Prostate gland (tissue), 2 donors: ENCODE data around the gene BNC2. TPM values are rescaled to one million over a fixed set of nuclear protein-coding genes. Genes with fewer than 3 reads are reported as not detected.

Source experiments
- DNase-seq: peaks from one replicate; pipeline ENCODE4 v3.0.0-alpha.2; 2019; ENCODE audit warnings: low spot score
- H3K27ac ChIP-seq, 2 donors: fragments of 200-600 bp; sonication (generic); 2 replicates each; pipeline ENCODE4 v1.5.1; 2017 to 2019
- H3K27me3 ChIP-seq: fragments of 200-600 bp; sonication (generic); replicated peaks from 2 replicates; pipeline ENCODE4 v1.5.1; 2019; ENCODE audit not compliant: insufficient read depth
- H3K36me3 ChIP-seq, 2 donors: fragments of 200-600 bp; sonication (generic); 1 replicate in 1 of 2; 2 replicates in 1 of 2; pipeline versions ENCODE4 v1.5.1 to v1.8.1; 2017 to 2019
- H3K4me1 ChIP-seq: fragments of 200-600 bp; sonication (generic); replicated peaks from 2 replicates; pipeline ENCODE4 v1.5.1; 2019
- H3K4me3 ChIP-seq, 2 donors: fragments of 200-600 bp; sonication (generic); 2 replicates each; pipeline ENCODE4 v1.5.1; 2017 to 2019
- H3K9me3 ChIP-seq: fragments of 200-600 bp; sonication (generic); 2 replicates; pipeline ENCODE4 v1.5.1; 2017
- CTCF ChIP-seq, 4 experiments: fragments of 200-600 bp in 2 of 4; fragments of 450-650 bp in 2 of 4; sonication (generic) in 2 of 4; IDR thresholded peaks; 1 replicate in 3 of 4; 2 replicates in 1 of 4; pipeline ENCODE4 v1.5.1; 2016 to 2019; ENCODE audit warnings: antibody characterized with exemption in 4 of 4, mild to moderate bottlenecking in 2 of 4, moderate library complexity in 2 of 4
- POLR2A ChIP-seq: fragments of 450-650 bp; IDR thresholded peaks from one replicate; pipeline ENCODE4 v1.6.1; 2016; ENCODE audit warnings: antibody characterized with exemption, mild to moderate bottlenecking
- POLR2AphosphoS5 ChIP-seq: sonication (generic); formaldehyde crosslinking; IDR thresholded peaks from one replicate; pipeline ENCODE4 v1.6.1; 2017; ENCODE audit warnings: antibody characterized with exemption
- WGBS: methylation state at CpG from one replicate; pipeline ENCODE4 v1.1.5; 2018; 5-methylcytosine and 5-hydroxymethylcytosine counted together
- intact Hi-C: fragments of 100-400 bp; cut with DNase I; formaldehyde crosslinking; loops from one replicate; pipeline ENCODE4 v1.14.2; 2022
- total RNA-seq, 2 donors: library from RNA; depleted of rRNA; stranded (reverse); fragments of >200 nt; gene quantifications; one replicate each; pipeline ENCODE4 v1.1.0, GENCODE V29; 2016

Gene BNC2
- total RNA-seq, 2 donors from 2014 or later, result 4.9 to 37.2 TPM

- Histone ChIP-seq H3K9me3 (no peaks in the 10 kb centered on the region), H3K36me3 (no peaks in the 10 kb centered on the region), H3K4me3 (no peak overlapping the region), H3K4me1 (no peaks in the 10 kb centered on the region), H3K27ac (no peak overlapping the region), H3K27me3 (no peaks in the 10 kb centered on the region)
- intact Hi-C loops, result no loop called here
- WGBS, result 67% methylated on average over 4 of the region's 4 CpGs
- TF ChIP-seq CTCF (IDR thresholded peaks at IDR 0.05) (no peak), POLR2A (no peak), POLR2AphosphoS5 (no peak)
- no peak for DNase-seq
Observed at GRCh38 chr9:16813838-16814237, 56.6 kb downstream of the BNC2 start.

GRCh38 chr9:16811987-16812685, 58.3 kb downstream of the BNC2 start:
- 83% methylated on average over 5 of the region's 5 CpGs for WGBS

DNA sequence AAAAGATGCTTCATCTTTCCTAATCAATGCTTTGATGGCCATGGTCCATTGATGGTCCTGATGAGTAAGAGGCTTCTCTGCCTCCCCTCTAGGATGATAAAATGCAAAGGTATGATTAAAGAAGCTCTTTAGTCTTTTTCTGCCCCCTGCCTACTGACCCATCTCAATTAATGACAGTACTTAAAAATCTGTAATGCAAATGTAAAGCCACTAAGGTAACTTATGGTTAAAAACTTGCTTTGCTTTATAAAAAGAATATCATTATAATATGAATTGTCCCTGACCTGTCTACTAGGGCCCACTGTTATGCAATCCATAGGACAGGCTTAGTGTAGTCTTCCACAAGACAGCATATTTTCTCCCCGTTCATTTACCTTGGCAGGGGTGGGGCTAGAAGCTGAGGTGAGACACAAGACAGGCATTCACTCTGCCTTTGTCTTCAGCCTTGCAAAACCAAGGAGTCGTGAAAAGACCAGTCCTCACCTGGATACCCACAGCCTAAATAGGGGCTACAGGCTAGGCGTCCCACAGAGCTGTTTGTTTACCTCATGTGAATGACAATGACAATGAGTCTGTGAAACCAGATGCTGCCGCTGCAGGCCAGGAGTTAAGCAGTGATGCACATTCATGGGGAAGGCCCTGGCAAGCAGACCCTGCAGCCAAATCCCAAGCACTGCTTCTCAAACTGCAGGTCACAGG, 60.4 kb downstream of the BNC2 start:
- Histone ChIP-seq H3K4me1 (no peaks in the 10 kb centered on the region), H3K36me3 (no peaks in the 10 kb centered on the region), H3K27ac (no peak overlapping the region), H3K9me3 (no peaks in the 10 kb centered on the region), H3K4me3 (no peak overlapping the region), H3K27me3 (no peaks in the 10 kb centered on the region)
- TF ChIP-seq POLR2AphosphoS5 (no peak), CTCF (IDR thresholded peaks at IDR 0.05) (no peak), POLR2A (no peak)
- intact Hi-C loops, result no loop called here
- WGBS, result 81% methylated on average over 4 of the region's 4 CpGs
- no peak for DNase-seq

More at GRCh38 chr9:16811987-16812685, 58.3 kb downstream of the BNC2 start:
- no peaks in the 10 kb centered on the region for H3K27me3 ChIP-seq
- no peak for DNase-seq
- no peaks in the 10 kb centered on the region for H3K36me3 ChIP-seq
- H3K27ac ChIP-seq, result no peak overlapping the region
- TF ChIP-seq POLR2A (no peak), CTCF (IDR thresholded peaks at IDR 0.05) (no peak), POLR2AphosphoS5 (no peak)
- H3K4me1 ChIP-seq, result no peaks in the 10 kb centered on the region
- no peaks in the 10 kb centered on the region for H3K9me3 ChIP-seq
- intact Hi-C loops, result no loop called here
- no peak overlapping the region for H3K4me3 ChIP-seq

DNA sequence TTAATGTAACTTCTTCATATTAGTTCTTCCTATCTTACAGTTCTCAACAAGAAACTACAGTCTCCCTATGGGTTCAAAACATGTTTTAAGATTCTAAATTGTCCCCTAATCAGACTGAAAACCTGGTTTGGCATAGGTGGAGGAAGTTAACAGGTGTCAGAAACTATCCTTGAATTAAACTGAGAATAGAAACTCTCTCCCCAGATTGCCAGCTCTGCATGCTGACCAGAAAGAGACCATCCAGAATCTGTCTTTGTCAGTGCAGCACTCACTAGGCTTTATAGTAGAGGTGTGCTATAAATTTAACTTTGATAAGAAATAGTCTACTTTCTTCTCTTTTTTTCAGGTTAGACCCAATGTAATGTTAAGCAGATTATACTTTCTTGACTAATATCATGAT, 63.8 kb downstream of the BNC2 start:
- no peak for TF ChIP-seq POLR2AphosphoS5
- TF ChIP-seq POLR2A, result no peak
- no peak for TF ChIP-seq CTCF (IDR thresholded peaks at IDR 0.05)
- Histone ChIP-seq H3K27me3 (no peaks in the 10 kb centered on the region), H3K4me3 (no peak overlapping the region), H3K27ac (no peak overlapping the region), H3K36me3 (no peaks in the 10 kb centered on the region), H3K9me3 (no peaks in the 10 kb centered on the region), H3K4me1 (no peaks in the 10 kb centered on the region)
- no peak for DNase-seq
- intact Hi-C loops, result no loop called here

- H3K4me1 ChIP-seq, result no peaks in the 10 kb centered on the region
- H3K9me3 ChIP-seq, result no peaks in the 10 kb centered on the region
- DNase-seq, result no peak
- 90% methylated on average over 8 of the region's 8 CpGs for WGBS
- no peak overlapping the region for H3K27ac ChIP-seq
- H3K27me3 ChIP-seq, result no peaks in the 10 kb centered on the region
- intact Hi-C loops, result no loop called here
- H3K4me3 ChIP-seq, result no peak overlapping the region
- TF ChIP-seq POLR2AphosphoS5, result no peak
- TF ChIP-seq POLR2A, result no peak
- TF ChIP-seq CTCF (IDR thresholded peaks at IDR 0.05), result no peak
- H3K36me3 ChIP-seq, result no peaks in the 10 kb centered on the region
Observed at GRCh38 chr9:16803648-16804047, 66.8 kb downstream of the BNC2 start.
